ENCODE results near the gene CNNM4.

GRCh38 chr2:96762529-96763311 lies 2.0 kb downstream of the CNNM4 start:
- TF ChIP-seq OSR2 (tag by site-specific recombination; IDR thresholded peaks at IDR 0.05) (peak; percentile 82), CTCF (tag by site-specific recombination; IDR thresholded peaks at IDR 0.05) (no peak), ZNF175 (tag by site-specific recombination; IDR thresholded peaks at IDR 0.05) (no peak), YY1 (tag by site-specific recombination; IDR thresholded peaks at IDR 0.05) (no peak), ZNF658 (tag by site-specific recombination; IDR thresholded peaks at IDR 0.05) (no peak), SETDB1 (IDR thresholded peaks at IDR 0.05; ENCODE audit: insufficient read length, low read length) (no peak), TCF7L2 (IDR thresholded peaks at IDR 0.05; ENCODE audit: borderline replicate concordance, low read depth, low read length) (no peak), MZF1 (tag by site-specific recombination; IDR thresholded peaks at IDR 0.05; ENCODE audit: borderline replicate concordance) (no peak)
